SK-N-SH (cell line): ENCODE results near the gene TAF6L.

Source experiments
- CTCF ChIP-seq: fragments of 200-600 bp; sonication (generic); IDR thresholded peaks from 2 replicates; pipeline ENCODE4 v1.6.1; 2017; ENCODE audit warnings: antibody characterized with exemption, mild to moderate bottlenecking, moderate library complexity
- EP300 ChIP-seq, 2 experiments: IDR thresholded peaks; 2 replicates each; pipeline versions ENCODE4 v1.4.0 to v1.6.1; 2012; ENCODE audit warnings: borderline replicate concordance in 1 of 2, low read depth in 1 of 2, low read length in 1 of 2
- EZH2phosphoT487 ChIP-seq: fragments of 200-600 bp; sonication (generic); IDR thresholded peaks from 2 replicates; pipeline ENCODE4 v1.6.1; 2017; ENCODE audit warnings: low read depth, mixed run types, mild to moderate bottlenecking, antibody characterized with exemption, moderate library complexity, borderline replicate concordance
- MAX ChIP-seq: IDR thresholded peaks from 2 replicates; pipeline ENCODE4 v1.4.0; 2012; ENCODE audit warnings: low read depth
- MEF2A ChIP-seq: IDR thresholded peaks from 2 replicates; pipeline ENCODE4 v1.4.0; 2012; ENCODE audit warnings: low read depth, borderline replicate concordance
- NRF1 ChIP-seq: IDR thresholded peaks from 2 replicates; pipeline ENCODE4 v1.6.1; 2012; ENCODE audit warnings: low read depth, mild to moderate bottlenecking, low read length
- RAD21 ChIP-seq: IDR thresholded peaks from 2 replicates; pipeline ENCODE4 v1.6.1; 2012; ENCODE audit warnings: mild to moderate bottlenecking, low read length
- REST ChIP-seq: IDR thresholded peaks from 2 replicates; pipeline ENCODE4 v1.6.1; 2012; ENCODE audit warnings: mild to moderate bottlenecking, low read depth, low read length, moderate library complexity
- RXRA ChIP-seq: IDR thresholded peaks from 2 replicates; pipeline ENCODE4 v1.4.0; 2012; ENCODE audit warnings: low read depth, mild to moderate bottlenecking, borderline replicate concordance
- SIN3A ChIP-seq: IDR thresholded peaks from 2 replicates; pipeline ENCODE4 v1.6.1; 2012; ENCODE audit warnings: low read depth, mild to moderate bottlenecking, low read length, moderate library complexity, borderline replicate concordance
- SMC3 ChIP-seq: IDR thresholded peaks from 2 replicates; pipeline ENCODE4 v1.6.1; 2012; ENCODE audit warnings: low read depth, low read length, improper control_type of control experiment
- TAF1 ChIP-seq: IDR thresholded peaks from 2 replicates; pipeline ENCODE4 v1.6.1; 2012; ENCODE audit warnings: low read depth, mild to moderate bottlenecking, low read length, moderate library complexity, borderline replicate concordance
- USF1 ChIP-seq: IDR thresholded peaks from 2 replicates; pipeline ENCODE4 v1.4.0; 2012; ENCODE audit warnings: low read depth, borderline replicate concordance
- YY1 ChIP-seq: IDR thresholded peaks from 2 replicates; pipeline ENCODE4 v1.4.0; 2012; ENCODE audit warnings: low read depth, mild to moderate bottlenecking

- TF ChIP-seq CTCF (peak; percentile 49), MAX (peak; percentile 68), REST (peak; percentile 44; the same call in 1 of the 2 replicates), RXRA (no peak), EP300 (IDR thresholded peaks at IDR 0.05; ENCODE audit: borderline replicate concordance in 1 of 2, low read depth in 1 of 2, low read length in 1 of 2) (peak in 1 of 2 experiments; percentile 15; a peak in 1 of 4 replicates), EZH2phosphoT487 (no peak), SMC3 (no peak; the same call in 1 of the 2 replicates), RAD21 (peak; percentile 27; the same call in 1 of the 2 replicates), YY1 (peak; percentile 85), TAF1 (peak; percentile 92), MEF2A (no peak), USF1 (no peak), SIN3A (peak; percentile 91; the same call in 1 of the 2 replicates), NRF1 (no peak)
Measured at GRCh38 chr11:62787005-62787759, 16.0 kb downstream of the TAF6L start, which contains the start of gene TMEM179B.
